A673 (cell line): ENCODE measurements around the gene SRRM3. TPM values are rescaled to one million over a fixed set of nuclear protein-coding genes. Genes with fewer than 3 reads are reported as not detected.

Experiments used
- BruUV-seq: library from RNA; stranded (reverse); fragments of 400-500 nt; replicated peaks from 2 replicates; lab custom pipeline; 2021; lab: Mats Ljungman, UMichigan
- CTCF ChIA-PET: fragments of 300-600 bp; sonication (Branson Sonifier 250); formaldehyde crosslinking; loops from one replicate; lab custom pipeline; 2022; ENCODE audit warnings: antibody characterized with exemption; lab: Charles Lee
- POLR2A ChIA-PET: fragments of 300-600 bp; sonication (Branson Sonifier 250); formaldehyde crosslinking; loops from one replicate; lab custom pipeline; 2022; ENCODE audit warnings: antibody characterized with exemption; ENCODE audit not compliant: low non-redundant PET; lab: Charles Lee
- DNase-seq: peaks from one replicate; pipeline ENCODE4 v3.0.0-alpha.2; 2015; ENCODE audit warnings: low spot score
- H3K27ac ChIP-seq: fragments of 200-600 bp; sonication (generic); 2 replicates; pipeline ENCODE4 v1.5.1; 2016; ENCODE audit warnings: mixed run types, low read depth, mild to moderate bottlenecking, mixed read lengths, antibody characterized with exemption, low read length; ENCODE audit not compliant: poor library complexity, severe bottlenecking
- H3K27me3 ChIP-seq: fragments of 200-600 bp; sonication (generic); replicated peaks from 2 replicates; pipeline ENCODE4 v1.6.1; 2017; ENCODE audit warnings: mixed run types, low read depth, mild to moderate bottlenecking, mixed read lengths, antibody characterized with exemption, low read length; ENCODE audit not compliant: insufficient read depth, poor library complexity
- H3K36me3 ChIP-seq: fragments of 200-600 bp; sonication (generic); 2 replicates; pipeline ENCODE4 v1.6.1; 2016; ENCODE audit warnings: mixed run types, mild to moderate bottlenecking, mixed read lengths, antibody characterized with exemption, low read length; ENCODE audit not compliant: insufficient read depth, poor library complexity, severe bottlenecking
- H3K4me1 ChIP-seq: fragments of 200-600 bp; sonication (generic); 2 replicates; pipeline ENCODE4 v1.6.1; 2017; ENCODE audit warnings: mixed run types, mild to moderate bottlenecking, mixed read lengths, antibody characterized with exemption, low read length; ENCODE audit not compliant: insufficient read depth, poor library complexity, severe bottlenecking
- H3K4me3 ChIP-seq: fragments of 200-600 bp; sonication (generic); 2 replicates; pipeline ENCODE4 v1.5.1; 2016; ENCODE audit warnings: low read depth, mixed run types, mild to moderate bottlenecking, mixed read lengths, low read length; ENCODE audit not compliant: poor library complexity, severe bottlenecking
- H3K9me3 ChIP-seq: fragments of 200-600 bp; sonication (generic); 2 replicates; pipeline ENCODE4 v1.6.1; 2016; ENCODE audit warnings: mixed run types, low read depth, mild to moderate bottlenecking, mixed read lengths, antibody characterized with exemption, low read length; ENCODE audit not compliant: poor library complexity, severe bottlenecking
- CTCF ChIP-seq: fragments of 300-800, 200-600 bp; sonication (generic); conservative IDR thresholded peaks from 2 replicates; pipeline ENCODE4 v1.5.1; 2017; ENCODE audit warnings: low read depth, mild to moderate bottlenecking, antibody characterized with exemption, low read length, moderate library complexity, mixed read lengths
- EZH2 ChIP-seq: fragments of 200-600 bp; sonication (generic); IDR thresholded peaks from 2 replicates; pipeline ENCODE4 v1.6.1; 2017; ENCODE audit warnings: borderline replicate concordance, low read depth, mild to moderate bottlenecking, mixed read lengths, antibody characterized with exemption, low read length; ENCODE audit not compliant: poor library complexity, severe bottlenecking
- intact Hi-C: fragments of 100-400 bp; cut with micrococcal nuclease; formaldehyde crosslinking; loops from one replicate; pipeline ENCODE4 v1.10.0; 2022; ENCODE audit not compliant: unreplicated experiment
- total RNA-seq: library from RNA; stranded (reverse); gene quantifications from 2 replicates; pipeline ENCODE4 v1.2.3, GENCODE V29; 2021

The SRRM3 gene
- total RNA-seq, 1 experiment from 2014 or later = 1.8 TPM

- peak overlapping the region; percentile 43 for H3K4me3 ChIP-seq
- CTCF ChIA-PET = interaction anchor here (0.6 to 1.1 kb wide), 2 partner anchors 38 to 81 kb away, joined by 3 read pairs; no protein-coding TSS in a partner anchor
Observed at GRCh38 chr7:76259124-76260093, 57.7 kb downstream of the SRRM3 start.

GRCh38 chr7:76260171-76260703, 58.5 kb downstream of the SRRM3 start:
- POLR2A ChIA-PET = interaction anchor here (0.6 to 0.7 kb wide), 2 partner anchors 31 to 56 kb away, joined by 4 read pairs; no protein-coding TSS in a partner anchor
- no peaks in the 10 kb centered on the region for H3K36me3 ChIP-seq
- no peak overlapping the region for H3K27ac ChIP-seq
- DNase-seq = peak; percentile 86
- H3K27me3 ChIP-seq = peaks cover 10% of the 10 kb centered on the region
- CTCF ChIA-PET = interaction anchor here (0.6 to 1.1 kb wide), 5 partner anchors 38 to 186 kb away, joined by 3 to 9 read pairs (median 3); no protein-coding TSS in a partner anchor
- BruUV-seq = no TSS peak
- H3K4me3 ChIP-seq = peak overlapping the region; percentile 43
- no peaks in the 10 kb centered on the region for H3K9me3 ChIP-seq
- TF ChIP-seq EZH2 = no peak
- TF ChIP-seq CTCF = no peak
- H3K4me1 ChIP-seq = no peaks in the 10 kb centered on the region
- intact Hi-C loops = loop anchor here (5.0 kb wide), 1 partner anchor 268 kb away; the partner anchor contains the start of gene TMEM120A

More at GRCh38 chr7:76259124-76260093, 57.7 kb downstream of the SRRM3 start:
- TF ChIP-seq EZH2 (no peak), CTCF (no peak)
- no TSS peak for BruUV-seq
- POLR2A ChIA-PET = interaction anchor here (0.7 kb wide), 1 partner anchor 57 kb away, joined by 4 read pairs; no protein-coding TSS in a partner anchor
- intact Hi-C loops = loop anchor here (5.0 kb wide), 1 partner anchor 267 kb away; the partner anchor contains the start of gene TMEM120A
- Histone ChIP-seq H3K27ac (no peak overlapping the region), H3K9me3 (no peaks in the 10 kb centered on the region), H3K27me3 (peaks cover 10% of the 10 kb centered on the region), H3K36me3 (no peaks in the 10 kb centered on the region), H3K4me1 (no peaks in the 10 kb centered on the region)
- DNase-seq = no peak

GRCh38 chr7:76261329-76261728, 59.6 kb downstream of the SRRM3 start:
- Histone ChIP-seq H3K27me3 (peaks cover 10% of the 10 kb centered on the region), H3K9me3 (no peaks in the 10 kb centered on the region), H3K36me3 (no peaks in the 10 kb centered on the region), H3K27ac (no peak overlapping the region), H3K4me1 (no peaks in the 10 kb centered on the region), H3K4me3 (no peak overlapping the region)
- no peak for DNase-seq
- intact Hi-C loops = loop anchor here (5.0 kb wide), 1 partner anchor 269 kb away; the partner anchor contains the start of gene TMEM120A
- no peak for TF ChIP-seq EZH2
- no peak for TF ChIP-seq CTCF
- BruUV-seq = no TSS peak
- CTCF ChIA-PET = interaction anchor here (0.6 kb wide), 1 partner anchor 16 kb away, joined by 4 read pairs; no protein-coding TSS in a partner anchor
- POLR2A ChIA-PET = no interaction called here
